GM18505 (cell line): ENCODE data around the gene GPR157.
"Not testable (repeated sequence)": the region's sequence is repeated elsewhere in the genome, so short reads cannot be mapped to it uniquely, and the experiment has no call there.

Source experiments
- ATAC-seq: cut with Tn5 transposase; IDR thresholded peaks from one replicate; pipeline ENCODE4 v1.9.1; 2021; ENCODE audit not compliant: unreplicated experiment
- POLR2A ChIP-seq: IDR thresholded peaks from 4 replicates; pipeline ENCODE4 v1.6.1; 2011; ENCODE audit warnings: borderline replicate concordance; ENCODE audit not compliant: insufficient read depth, insufficient read length; ENCODE audit errors: extremely low read depth

GPR157 gene

GRCh38 chr1:9128520-9129265 lies at the start of gene GPR157:
Gene GPR157 (minus strand): TSS chr1:9129102. CDS start chr1:9129027, 75 bp downstream.
- TF ChIP-seq POLR2A = peak; percentile 34
- peak; percentile 75 for ATAC-seq

DNA sequence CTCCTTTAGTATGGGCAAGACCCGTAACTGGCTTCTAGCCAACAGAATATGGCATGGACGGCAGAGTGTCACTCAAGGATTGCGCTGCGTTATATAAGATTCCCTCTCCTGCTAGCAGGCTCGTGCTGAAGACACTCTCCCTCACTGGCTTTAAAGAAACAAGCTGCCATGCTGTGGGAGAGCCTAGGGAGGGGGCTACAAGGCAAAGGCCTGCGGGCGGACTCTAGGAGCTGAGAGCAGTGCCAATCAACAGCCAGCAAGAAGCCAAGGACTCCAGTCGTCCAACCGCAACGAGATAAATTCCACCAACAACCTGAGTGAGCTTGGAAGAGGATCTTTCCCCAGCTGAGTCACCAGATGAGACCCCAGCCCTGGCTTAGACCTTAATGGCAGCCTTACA lies 45.9 kb upstream of the GPR157 start:
- TF ChIP-seq POLR2A = no peak
- ATAC-seq = no peak

DNA sequence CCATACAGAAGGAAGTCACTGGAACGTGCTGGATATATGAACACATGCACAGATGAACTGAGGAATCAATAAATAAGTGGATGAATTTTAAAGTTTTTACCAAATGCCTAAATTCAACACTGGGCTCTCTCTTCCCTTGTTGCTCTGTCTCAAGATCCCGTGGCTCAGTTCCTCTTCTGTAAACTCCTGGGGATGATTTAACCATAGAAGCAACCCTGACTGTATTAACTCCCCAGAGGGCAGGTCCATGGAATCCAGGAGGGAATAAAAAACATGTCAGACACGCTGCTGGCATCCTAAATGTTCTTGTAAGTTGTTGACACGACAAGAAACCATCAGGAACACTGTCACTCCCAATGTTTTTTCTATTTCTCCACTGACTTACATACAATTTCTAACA lies 45.3 kb upstream of the GPR157 start:
- no peak for TF ChIP-seq POLR2A
- no peak for ATAC-seq

GRCh38 chr1:9169601-9170137 lies 40.8 kb upstream of the GPR157 start:
- no peak for ATAC-seq
- no peak for TF ChIP-seq POLR2A

DNA sequence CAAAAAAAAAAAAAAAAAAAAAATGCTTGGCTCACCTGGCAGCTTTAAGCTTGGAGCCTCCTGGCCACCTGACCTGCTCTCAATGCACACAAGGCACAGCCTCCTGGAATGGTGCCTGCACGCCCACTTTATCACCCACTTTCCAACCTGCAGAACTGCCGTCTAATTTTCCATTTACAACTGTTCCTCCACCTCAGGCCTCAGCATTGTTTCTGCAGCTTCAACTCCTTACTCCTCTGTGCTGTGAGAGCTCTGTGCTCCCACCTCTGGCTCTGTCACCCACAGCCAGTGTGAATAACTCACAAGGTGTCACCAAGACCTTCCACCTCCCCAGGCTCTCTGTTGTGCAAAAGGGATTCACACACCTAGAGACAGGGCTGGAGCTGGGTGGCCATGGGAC lies 38.7 kb upstream of the GPR157 start:
- no peak for ATAC-seq
- no peak for TF ChIP-seq POLR2A

- no peak for ATAC-seq
- no peak for TF ChIP-seq POLR2A
Observed at GRCh38 chr1:9166289-9167235, 37.7 kb upstream of the GPR157 start.

DNA sequence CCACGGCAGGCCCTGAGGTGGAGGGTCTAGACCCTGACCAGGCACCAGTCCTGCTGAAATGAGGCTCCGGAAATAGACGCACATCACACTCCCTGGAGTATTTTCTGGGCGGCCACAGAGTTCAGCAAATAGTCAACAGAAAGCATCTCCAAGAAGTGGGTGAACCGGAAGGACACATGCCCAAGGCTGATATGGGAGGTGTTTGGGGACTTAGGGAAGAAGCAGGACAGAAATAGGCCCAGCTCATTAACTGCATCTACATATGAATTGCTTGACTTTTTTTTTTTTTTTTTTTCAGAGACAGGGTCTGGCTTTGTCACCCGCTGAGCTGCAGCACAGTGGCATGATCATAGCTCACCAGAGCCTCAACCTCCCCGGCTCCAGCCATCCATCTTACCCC lies 36.5 kb upstream of the GPR157 start:
- ATAC-seq = no peak
- no peak for TF ChIP-seq POLR2A

DNA sequence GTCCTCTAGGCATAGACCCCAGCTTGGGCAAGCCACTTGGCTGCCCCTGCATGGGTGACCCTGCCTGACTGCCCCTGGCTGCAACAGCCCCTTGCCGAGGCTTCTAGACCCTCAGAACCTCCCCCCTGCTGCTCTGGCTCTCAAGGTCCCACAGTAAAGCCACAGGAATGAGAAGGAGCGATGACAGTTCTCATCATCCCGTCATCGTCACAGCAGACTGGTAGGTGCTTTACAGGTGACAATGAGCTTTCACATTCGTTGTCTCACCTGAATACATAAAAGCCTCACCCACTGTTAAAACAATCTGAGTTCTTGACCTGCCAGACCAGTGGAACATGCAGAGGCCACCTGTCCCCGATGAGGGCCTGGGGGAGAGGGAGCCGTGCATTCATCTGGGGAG lies 36.0 kb upstream of the GPR157 start:
- no peak for ATAC-seq
- no peak for TF ChIP-seq POLR2A

DNA sequence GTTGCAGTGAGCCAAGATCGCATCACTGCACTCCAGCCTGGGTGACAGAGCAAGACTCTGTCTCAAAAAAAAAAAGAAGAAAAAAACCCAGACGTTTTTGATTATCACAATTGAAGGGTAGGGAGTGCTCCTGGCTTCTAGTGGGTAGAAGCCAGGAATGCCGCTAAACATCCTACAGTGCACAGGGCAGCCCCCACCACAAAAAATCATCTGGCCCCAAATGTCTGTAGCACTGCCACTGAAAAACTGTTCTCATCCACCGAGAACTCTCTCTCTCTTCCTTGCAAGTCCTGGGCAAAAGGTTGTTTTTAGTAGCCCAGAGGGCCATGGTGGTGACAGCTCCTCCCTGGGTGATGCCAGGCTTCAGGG lies 35.6 kb upstream of the GPR157 start:
- no peak for ATAC-seq
- no peak for TF ChIP-seq POLR2A

DNA sequence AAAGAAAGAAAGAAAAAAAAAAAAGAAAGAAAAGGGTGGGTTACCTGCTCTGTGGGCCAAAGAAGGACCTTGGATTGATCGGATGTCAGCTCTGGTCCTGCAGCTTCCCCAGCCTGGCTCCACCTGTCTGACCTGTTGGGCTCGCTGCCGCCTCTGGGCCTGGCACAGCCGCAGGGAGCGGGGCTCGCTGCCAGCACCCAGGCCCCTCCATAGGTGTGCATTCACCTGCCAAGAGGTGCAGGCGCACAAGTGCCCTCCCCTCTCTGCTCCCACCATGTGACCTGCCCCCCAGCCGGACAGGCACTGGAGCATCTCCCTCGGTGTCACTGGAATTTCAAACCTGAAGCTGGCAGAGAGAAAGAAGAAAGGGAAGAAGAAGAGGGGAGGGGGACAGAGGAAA lies 33.1 kb upstream of the GPR157 start:
- no peak for ATAC-seq
- no peak for TF ChIP-seq POLR2A

DNA sequence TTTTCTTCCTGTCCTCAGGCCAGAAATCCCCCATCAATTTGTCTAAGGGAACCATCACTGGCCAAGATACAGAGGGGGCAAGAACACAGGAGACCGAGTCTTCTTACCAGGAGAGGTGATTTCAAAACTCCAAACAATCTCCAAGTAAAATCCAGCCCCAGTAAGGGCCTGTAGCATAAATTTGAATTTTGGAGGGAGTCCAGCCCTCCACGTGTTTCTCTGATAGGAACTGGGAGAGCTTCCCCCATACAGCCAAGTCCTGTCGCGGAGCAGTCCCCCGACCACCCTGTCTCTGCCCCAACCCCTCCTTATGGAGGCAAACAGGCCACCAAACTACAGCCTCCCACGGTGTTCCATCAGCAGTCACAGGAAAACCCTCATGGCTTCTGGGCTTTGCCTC lies 32.4 kb upstream of the GPR157 start:
- TF ChIP-seq POLR2A = no peak
- no peak for ATAC-seq

DNA sequence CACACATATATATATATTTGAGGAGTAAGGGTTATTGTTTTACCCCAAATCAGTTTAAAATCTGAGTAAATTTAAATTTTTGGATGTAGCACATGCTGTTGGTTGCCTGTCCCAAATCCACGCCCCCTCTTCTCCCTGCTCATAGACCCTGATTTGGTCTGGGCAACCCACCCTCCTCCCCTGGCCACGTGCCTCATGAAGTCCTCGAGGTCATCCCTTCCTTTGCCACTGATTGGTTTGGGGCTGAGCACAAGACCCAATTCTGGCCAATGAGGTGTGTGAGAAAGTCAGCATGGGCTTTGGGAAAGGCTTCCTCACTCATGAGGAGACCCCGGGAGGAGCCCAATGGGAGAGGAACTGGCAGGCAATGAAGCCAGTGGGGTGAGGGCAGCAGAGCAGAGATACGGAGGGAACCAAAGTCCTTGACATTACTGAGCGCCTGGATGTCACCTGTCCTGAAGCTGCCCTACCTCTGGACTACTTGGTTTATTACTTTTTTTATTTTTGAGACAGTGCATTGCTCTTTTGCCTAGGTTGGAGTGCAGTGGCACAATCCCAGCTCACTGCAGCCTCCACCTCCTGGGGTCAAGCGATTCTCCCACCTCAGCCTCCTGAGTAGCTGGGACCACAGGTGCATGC lies 31.3 kb upstream of the GPR157 start:
- no peak for ATAC-seq
- TF ChIP-seq POLR2A = no peak

DNA sequence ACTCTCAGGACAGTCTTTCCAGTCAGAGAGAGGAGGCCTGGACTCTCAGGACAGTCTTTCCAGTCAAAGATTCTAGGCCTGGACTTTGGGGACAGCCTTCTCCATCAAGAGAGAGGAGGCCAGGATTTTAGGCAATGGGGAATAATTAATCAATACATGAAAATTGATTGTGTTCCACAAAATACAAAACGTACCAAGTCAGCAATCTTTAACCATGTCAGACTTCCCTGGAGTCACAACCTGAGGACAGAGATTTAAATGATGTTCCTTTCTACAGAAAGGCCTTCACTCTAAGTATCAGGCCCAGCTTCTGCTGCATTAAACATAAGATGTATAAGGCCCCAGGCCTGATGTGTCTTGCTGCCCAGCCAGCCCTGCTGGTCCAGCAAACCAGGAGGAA lies 27.0 kb upstream of the GPR157 start:
- ATAC-seq = no peak
- TF ChIP-seq POLR2A = no peak

GRCh38 chr1:9155405-9155804 lies 26.5 kb upstream of the GPR157 start:
- not testable (repeated sequence) for ATAC-seq
